GM18505 (cell line): ENCODE results near the gene ARL6.

Source experiments
- ATAC-seq: cut with Tn5 transposase; IDR thresholded peaks from one replicate; pipeline ENCODE4 v1.9.1; 2021; ENCODE audit not compliant: unreplicated experiment
- POLR2A ChIP-seq: IDR thresholded peaks from 4 replicates; pipeline ENCODE4 v1.6.1; 2011; ENCODE audit warnings: borderline replicate concordance; ENCODE audit not compliant: insufficient read depth, insufficient read length; ENCODE audit errors: extremely low read depth

ARL6 gene

DNA sequence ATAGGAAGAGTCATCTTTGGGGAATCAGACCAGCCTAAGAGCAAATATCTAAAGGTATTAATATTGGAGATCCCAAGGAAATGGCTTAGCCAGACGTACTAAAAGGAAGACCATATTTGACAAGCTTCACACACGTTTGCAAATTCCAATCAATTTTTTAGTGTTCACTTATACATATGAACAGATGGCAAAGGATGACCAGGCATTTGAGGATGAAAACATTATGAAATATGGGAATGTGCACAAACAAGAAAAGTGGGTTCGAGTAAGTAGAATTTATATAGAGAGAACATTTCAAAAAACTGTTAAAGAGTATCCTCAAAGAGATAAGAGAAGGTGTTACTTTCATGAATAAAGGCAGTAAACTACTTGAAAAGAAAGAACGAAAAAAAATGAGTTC is 31.4 kb downstream of the ARL6 start:
- no peak for TF ChIP-seq POLR2A
- no peak for ATAC-seq

GRCh38 chr3:97804471-97804870 is 39.9 kb downstream of the ARL6 start:
- no peak for TF ChIP-seq POLR2A
- ATAC-seq: no peak

GRCh38 chr3:97810779-97811390 is 46.3 kb downstream of the ARL6 start:
- ATAC-seq: no peak
- TF ChIP-seq POLR2A: no peak

DNA sequence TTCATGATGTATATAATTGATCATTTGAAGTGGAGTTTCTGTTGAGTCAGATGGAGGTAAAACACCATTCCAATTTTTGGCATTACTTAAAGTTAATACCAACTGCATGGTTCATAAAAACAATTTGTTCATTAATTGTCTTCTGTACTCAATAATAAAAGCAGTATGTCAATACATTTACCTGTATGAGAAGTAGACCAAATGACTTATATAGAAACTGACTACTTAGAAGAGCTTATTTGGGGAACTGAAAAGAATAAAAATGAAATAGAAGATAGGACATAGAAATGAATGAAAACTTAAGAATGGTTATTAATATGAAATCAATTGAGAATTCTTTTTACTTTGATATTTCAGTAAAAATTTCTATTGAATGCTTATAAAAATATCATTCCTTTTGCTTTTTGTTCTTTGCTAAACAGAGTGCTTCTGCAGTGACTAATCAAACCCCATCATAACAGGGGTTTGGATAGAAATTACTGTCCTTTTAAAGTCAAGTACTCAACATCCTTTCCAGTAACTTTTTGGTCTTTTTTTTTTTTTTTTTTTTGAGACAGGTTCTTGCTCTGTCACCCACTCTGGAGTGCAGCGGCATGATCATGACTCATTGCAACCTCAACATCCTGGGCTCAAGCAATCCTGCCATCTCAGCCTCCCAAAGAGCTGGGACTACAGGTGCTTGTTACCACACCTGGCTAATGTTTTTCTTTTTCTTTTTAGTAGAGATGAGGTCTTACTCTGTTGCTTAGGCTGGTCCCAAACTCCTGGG is 50.8 kb downstream of the ARL6 start:
- no peak for TF ChIP-seq POLR2A
- no peak for ATAC-seq

DNA sequence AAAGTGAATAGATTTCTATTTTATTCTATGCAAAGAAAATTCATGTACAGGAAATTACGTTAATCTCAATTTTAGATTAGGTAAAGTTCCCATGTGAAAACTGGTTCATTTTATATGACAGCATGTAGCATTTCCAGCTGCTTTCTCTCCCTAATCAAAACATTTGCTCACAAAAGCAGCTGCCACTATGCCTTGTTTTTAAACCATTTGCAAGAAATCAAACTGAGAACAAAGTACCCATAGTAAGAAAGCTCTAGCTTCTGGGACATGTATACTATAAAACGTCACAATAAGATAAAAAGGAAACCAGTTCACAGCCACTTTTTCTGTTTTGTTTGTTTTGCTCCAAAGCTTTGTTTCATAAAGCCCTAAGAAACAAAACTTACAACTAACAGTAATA is 52.3 kb downstream of the ARL6 start:
- TF ChIP-seq POLR2A: no peak
- no peak for ATAC-seq

- ATAC-seq: no peak
- no peak for TF ChIP-seq POLR2A
These were observed 53.4 kb downstream of the ARL6 start for GRCh38 chr3:97817965-97818364.

GRCh38 chr3:97820780-97821179 is 56.2 kb downstream of the ARL6 start:
- TF ChIP-seq POLR2A: no peak
- ATAC-seq: no peak

GRCh38 chr3:97821287-97821773 is 56.8 kb downstream of the ARL6 start:
- ATAC-seq: peak; percentile 52
- TF ChIP-seq POLR2A: no peak

DNA sequence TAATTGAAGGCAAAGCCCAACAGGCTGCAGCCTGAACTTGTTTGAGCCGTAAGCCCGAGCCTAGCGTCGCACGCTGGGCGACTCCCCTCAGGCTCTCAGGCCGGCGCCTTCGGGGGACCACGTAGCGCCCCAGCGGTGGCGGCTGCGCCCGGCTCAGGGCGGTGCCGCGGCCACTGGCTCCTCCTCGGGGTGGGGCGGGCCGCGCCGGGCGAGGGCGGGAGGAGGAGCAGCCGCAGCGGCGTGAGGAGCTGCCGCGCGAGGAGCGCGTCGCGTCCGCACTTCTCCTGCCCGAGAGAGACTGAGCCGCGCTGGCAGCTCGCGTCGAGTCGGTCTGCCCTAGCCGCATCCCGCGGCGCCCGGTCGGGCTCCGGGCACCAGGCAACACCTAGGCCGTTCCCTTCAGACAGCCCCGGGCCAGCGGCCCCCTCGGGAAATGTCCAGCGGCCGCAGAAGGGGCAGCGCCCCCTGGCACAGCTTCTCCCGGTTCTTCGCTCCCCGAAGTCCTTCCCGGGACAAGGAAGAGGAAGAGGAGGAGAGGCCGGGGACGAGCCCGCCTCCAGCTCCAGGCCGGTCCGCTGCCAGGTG is 57.3 kb downstream of the ARL6 start, which contains the start of gene CRYBG3:
CRYBG3 (plus strand) TSS at position 238 of the 585 bp plus-strand sequence; CDS start at position 434, 196 bp downstream.
- ATAC-seq: peak; percentile 99
- peak; percentile 40 for TF ChIP-seq POLR2A

DNA sequence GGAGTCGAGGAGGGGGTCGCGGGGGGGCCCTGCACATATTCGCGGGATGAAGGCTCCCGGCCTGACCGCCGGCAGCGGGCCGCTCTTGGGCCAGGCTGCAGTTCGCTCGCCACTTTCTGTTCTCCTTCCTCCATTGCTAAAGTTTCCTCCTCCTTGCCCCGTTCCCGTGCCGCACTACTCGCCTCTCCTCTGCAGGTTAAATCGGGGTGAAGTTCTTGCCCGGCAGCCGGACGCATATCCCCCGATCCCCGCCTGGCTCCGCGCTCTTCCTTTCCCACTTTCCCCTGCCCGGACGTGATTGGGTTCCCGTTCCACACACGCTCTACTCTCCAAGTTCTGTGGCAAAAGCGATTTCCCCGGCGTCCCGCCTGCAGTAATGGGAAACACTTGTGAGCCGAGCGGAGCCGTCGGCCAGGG is 57.8 kb downstream of the ARL6 start:
- no peak for TF ChIP-seq POLR2A
- peak; percentile 26 for ATAC-seq

DNA sequence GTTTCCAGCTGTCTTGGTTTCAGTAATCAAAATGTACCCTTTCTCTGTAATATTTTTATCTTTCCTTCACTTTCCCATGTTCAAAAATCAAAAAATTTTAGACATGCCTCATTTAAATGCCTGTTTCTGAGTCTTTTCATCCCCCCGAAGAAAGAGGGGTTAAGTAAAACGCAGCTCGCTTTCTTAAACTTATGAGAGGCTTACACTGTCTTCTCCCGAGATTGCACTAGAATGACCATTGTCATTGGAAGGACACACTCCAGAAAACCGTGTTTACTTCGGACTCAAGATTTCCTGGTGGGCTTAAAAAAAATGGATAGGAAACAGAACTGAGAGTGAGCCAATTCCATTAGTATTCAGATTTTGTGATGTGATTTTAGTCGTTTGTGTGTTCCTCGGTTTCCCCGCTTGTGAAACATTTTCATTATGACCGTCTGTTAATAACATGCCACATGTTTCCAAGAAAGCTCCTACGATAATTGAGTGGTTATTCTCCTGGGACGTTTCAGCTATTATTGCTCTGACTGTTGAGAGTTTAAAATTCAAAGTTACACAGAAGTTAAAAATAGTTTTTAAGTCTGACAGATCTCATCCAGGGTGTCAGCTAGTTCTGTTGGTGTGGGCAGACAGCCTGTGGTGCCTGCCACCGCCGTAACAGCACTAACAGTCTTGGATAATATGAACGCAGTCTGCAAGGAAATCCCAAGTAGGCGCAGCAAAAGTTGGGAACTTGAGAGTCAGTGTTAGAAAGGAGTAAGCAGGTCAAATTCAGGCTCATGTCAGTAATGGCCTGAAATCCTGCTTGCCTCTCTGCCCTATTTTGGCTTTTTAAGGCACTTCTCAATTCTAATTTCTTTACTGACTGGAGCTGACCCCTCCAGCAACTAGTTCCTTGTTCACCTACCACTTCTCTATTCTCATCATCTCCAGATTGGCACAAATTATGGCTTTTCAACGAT is 58.8 kb downstream of the ARL6 start:
- no peak for TF ChIP-seq POLR2A
- no peak for ATAC-seq

- TF ChIP-seq POLR2A: no peak
- no peak for ATAC-seq
These were observed 60.5 kb downstream of the ARL6 start for GRCh38 chr3:97825101-97825500.
